NT2/D1 (cell line): ENCODE results near the gene INTS11.

ENCODE experiments used
- YY1 ChIP-seq: IDR thresholded peaks from 2 replicates; pipeline ENCODE4 v1.6.1; 2011; ENCODE audit not compliant: insufficient read length, insufficient read depth
- ZNF274 ChIP-seq: IDR thresholded peaks from 2 replicates; pipeline ENCODE4 v1.6.1; 2011; ENCODE audit warnings: mild to moderate bottlenecking, low read depth, low read length

DNA sequence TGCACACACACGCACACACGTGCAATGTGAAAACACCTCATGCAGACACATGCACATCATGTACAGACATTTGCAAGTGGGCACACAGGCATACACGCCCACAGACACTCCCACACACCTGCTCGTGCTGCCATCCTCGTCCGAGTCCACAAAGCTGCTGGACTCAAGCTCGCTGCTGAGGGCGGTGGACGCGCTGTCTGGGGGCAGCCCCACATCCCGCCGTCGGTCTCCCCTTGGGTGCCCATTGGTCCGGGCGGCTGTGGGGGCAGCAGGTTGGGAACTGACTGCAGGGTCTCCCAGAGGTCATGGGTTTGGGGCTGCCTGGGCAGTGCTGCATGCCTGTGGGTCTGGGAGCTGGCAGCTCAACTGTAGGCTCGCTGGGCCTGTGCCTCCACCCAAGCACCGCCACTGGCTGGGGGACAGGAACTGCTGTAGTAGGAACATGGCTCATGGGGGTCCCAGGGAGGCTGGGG, 17.1 kb upstream of the INTS11 start:
- TF ChIP-seq YY1: no peak
- no peak for TF ChIP-seq ZNF274
